Stomach (tissue), 9 donors: ENCODE measurements around the gene PEX3. TPM values are rescaled to one million over a fixed set of nuclear protein-coding genes. Genes with fewer than 3 reads are reported as not detected.

Source experiments
- DNase-seq, 2 donors: peaks; one replicate each; pipeline versions ENCODE4 v3.0.0 to v3.0.0-alpha.2; 2013 to 2019
- H3K27ac ChIP-seq, 5 donors: fragments of 200-600 bp in 4 of 5; sonication (generic) in 4 of 5; one replicate each; pipeline ENCODE4 v1.5.1; 2013 to 2019; ENCODE audit warnings: mild to moderate bottlenecking in 1 of 5, moderate library complexity in 1 of 5
- H3K27me3 ChIP-seq, 3 donors: fragments of 200-600 bp; sonication (generic); one replicate each; pipeline ENCODE4 v1.5.1; 2017 to 2019; ENCODE audit warnings: mixed run types in 1 of 3
- H3K36me3 ChIP-seq, 4 donors: fragments of 200-600 bp; sonication (generic); 1 replicate in 3 of 4; 2 replicates in 1 of 4; pipeline ENCODE4 v1.5.1; 2016 to 2019
- H3K4me1 ChIP-seq, 4 donors: fragments of 200-600 bp; sonication (generic); one replicate each; pipeline ENCODE4 v1.5.1; 2016 to 2019
- H3K4me3 ChIP-seq, 4 donors: fragments of 200-600 bp; sonication (generic) in 3 of 4; one replicate each; pipeline ENCODE4 v1.5.1; 2016 to 2019; ENCODE audit warnings: mild to moderate bottlenecking in 1 of 4
- H3K9me3 ChIP-seq, 4 donors: fragments of 200-600 bp; sonication (generic); one replicate each; pipeline ENCODE4 v1.5.1; 2016 to 2019
- CTCF ChIP-seq, 7 experiments: fragments of 450-650 bp in 4 of 7; fragments of 200-600 bp in 3 of 7; sonication (generic) in 3 of 7; IDR thresholded peaks; one replicate each; pipeline ENCODE4 v1.5.1; 2016 to 2019; ENCODE audit warnings: antibody characterized with exemption in 7 of 7, control low read depth in 2 of 7, mild to moderate bottlenecking in 1 of 7
- EP300 ChIP-seq: sonication (generic); formaldehyde crosslinking; IDR thresholded peaks from one replicate; pipeline ENCODE4 v1.6.1; 2017; ENCODE audit warnings: antibody characterized with exemption
- POLR2A ChIP-seq, 4 donors: fragments of 450-650 bp; IDR thresholded peaks; one replicate each; pipeline ENCODE4 v1.6.1; 2016; ENCODE audit warnings: antibody characterized with exemption in 4 of 4, control low read depth in 2 of 4, mild to moderate bottlenecking in 1 of 4, moderate library complexity in 1 of 4
- POLR2AphosphoS5 ChIP-seq, 3 donors: sonication (generic); formaldehyde crosslinking; IDR thresholded peaks; one replicate each; pipeline ENCODE4 v1.6.1; 2016; ENCODE audit warnings: antibody characterized with exemption in 3 of 3
- WGBS, 5 donors: extraction: QIAGEN DNeasy Blood & Tissue Kit in 3 of 5; methylation state at CpG; one replicate each; pipeline versions ENCODE4 v1.1.5 to v1.1.7; 2013 to 2018; 5-methylcytosine and 5-hydroxymethylcytosine counted together
- intact Hi-C: fragments of 100-400 bp; cut with DNase I; formaldehyde crosslinking; loops from one replicate; pipeline ENCODE4 v1.15.1; 2023; ENCODE audit warnings: low total_unique reads
- polyA plus RNA-seq, 3 donors: library from polyadenylated mRNA; stranded (reverse); fragments of 200-250 nt; gene quantifications; one replicate each; pipeline ENCODE4 v1.2.3, GENCODE V29; 2013
- total RNA-seq, 5 donors: library from RNA; depleted of rRNA; stranded (reverse); fragments of >200 nt; gene quantifications; one replicate each; pipeline versions ENCODE4 v1.1.0 to v1.2.3, GENCODE V29; 2014 to 2016
- donor health status: healthy with polysubstance abuse.
- donor health status: Bipolar disorder and iron deficiency.
- donor health status: healthy.

Gene PEX3
- total and polyA plus RNA-seq, 8 donors = 0.58 to 32.3 (median 9.1) TPM

DNA sequence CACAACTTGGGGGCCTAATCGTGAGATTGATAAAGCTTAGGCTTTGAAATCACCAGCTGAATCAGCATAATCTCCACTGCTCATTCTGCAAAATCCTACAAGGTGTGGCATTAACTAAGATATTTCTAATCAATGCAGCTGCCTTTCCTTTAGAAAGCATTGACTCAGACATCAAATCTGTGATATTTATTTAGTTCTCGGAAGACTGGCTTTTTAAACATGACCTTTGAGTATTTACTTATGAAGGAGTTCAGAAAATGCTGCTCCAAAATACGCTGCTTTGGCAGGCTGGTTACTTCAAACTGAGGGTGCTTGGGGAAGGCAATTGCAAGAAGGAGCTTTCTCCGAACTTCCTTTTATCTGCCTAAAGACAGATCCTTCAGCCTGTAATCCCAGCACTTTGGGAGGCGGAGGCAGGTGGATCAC is 84.6 kb downstream of the PEX3 start:
- no peaks in the 10 kb centered on the region for H3K9me3 ChIP-seq
- H3K4me3 ChIP-seq = no peak overlapping the region
- peak in 1 of 2 donors; percentile 60 for DNase-seq
- 21 to 51% (median 38%) methylated on average over 5 of the region's 5 CpGs for WGBS, 5 donors
- intact Hi-C loops = no loop called here
- no peak for TF ChIP-seq POLR2A (IDR thresholded peaks at IDR 0.05)
- peak in 2 of 3 donors; percentile 41 to 69 for TF ChIP-seq POLR2AphosphoS5 (IDR thresholded peaks at IDR 0.05)
- H3K36me3 ChIP-seq = no peaks in the 10 kb centered on the region
- H3K27ac ChIP-seq = peak overlapping the region; percentile 11 to 92 (median 74)
- H3K27me3 ChIP-seq = no peaks in the 10 kb centered on the region
- H3K4me1 ChIP-seq = peaks cover 18 to 43% (median 26%) of the 10 kb centered on the region in 4 donors

DNA sequence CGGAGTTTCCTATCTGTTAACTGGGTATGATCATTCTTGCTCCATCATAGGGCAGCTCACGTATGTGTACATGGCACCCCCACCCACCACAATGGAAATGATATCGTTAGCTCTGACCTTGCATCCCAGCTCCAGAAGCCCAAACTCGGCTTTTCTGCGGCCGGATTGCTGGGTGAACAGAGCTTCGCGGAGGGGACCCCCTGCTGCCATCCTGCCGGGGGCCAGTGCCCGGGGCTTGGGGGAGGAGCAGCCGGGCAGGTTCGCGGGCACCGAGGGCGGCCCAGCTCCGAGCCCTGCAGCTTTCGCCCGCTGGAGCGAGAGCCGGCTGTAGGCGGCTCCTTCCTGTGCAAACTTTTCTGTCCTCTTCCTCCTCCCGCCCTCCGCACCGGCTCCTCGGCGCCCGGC is 85.9 kb downstream of the PEX3 start:
- Histone ChIP-seq H3K9me3 (no peaks in the 10 kb centered on the region), H3K4me3 (peak overlapping the region; percentile 50 to 65 (median 62)), H3K36me3 (no peaks in the 10 kb centered on the region), H3K27ac (peak overlapping the region; percentile 74 to 92 (median 89)), H3K27me3 (no peaks in the 10 kb centered on the region), H3K4me1 (peaks cover 18 to 43% (median 26%) of the 10 kb centered on the region in 4 donors)
- DNase-seq = peak; percentile 66 to 80
- intact Hi-C loops = no loop called here
- 1 to 4% (median 1%) methylated on average over 21 to 27 of the region's 27 CpGs for WGBS, 5 donors
- TF ChIP-seq CTCF (IDR thresholded peaks at IDR 0.05) = no peak
- TF ChIP-seq POLR2A (IDR thresholded peaks at IDR 0.05) = no peak

GRCh38 chr6:143536866-143537691 is 86.5 kb downstream of the PEX3 start:
- H3K27ac ChIP-seq = peak overlapping the region; percentile 74 to 92 (median 89)
- no peaks in the 10 kb centered on the region for H3K36me3 ChIP-seq
- TF ChIP-seq POLR2AphosphoS5 (IDR thresholded peaks at IDR 0.05) = peak in 2 of 3 donors; percentile 21 to 49
- TF ChIP-seq CTCF (IDR thresholded peaks at IDR 0.05) = peak in 2 of 7 experiments; percentile 30 to 38
- no peak for TF ChIP-seq EP300
- no peak for TF ChIP-seq POLR2A (IDR thresholded peaks at IDR 0.05)
- 0 to 1% (median 1%) methylated on average over 36 to 103 of the region's 103 CpGs for WGBS, 5 donors
- peak; percentile 68 to 90 for DNase-seq
- peaks cover 18 to 47% (median 28%) of the 10 kb centered on the region in 4 donors for H3K4me1 ChIP-seq
- H3K4me3 ChIP-seq = peak overlapping the region; percentile 50 to 65 (median 62)
- H3K27me3 ChIP-seq = no peaks in the 10 kb centered on the region
- H3K9me3 ChIP-seq = no peaks in the 10 kb centered on the region
- intact Hi-C loops = no loop called here

- WGBS, 5 donors = 91 to 99% (median 95%) methylated on average over 7 of the region's 7 CpGs
- Histone ChIP-seq H3K4me1 (peaks cover 18 to 51% (median 31%) of the 10 kb centered on the region in 4 donors), H3K27ac (peak overlapping the region in 1 of 5 donors; percentile 92), H3K27me3 (no peaks in the 10 kb centered on the region), H3K9me3 (no peaks in the 10 kb centered on the region), H3K4me3 (peak overlapping the region in 2 of 4 donors; percentile 50 to 65), H3K36me3 (no peaks in the 10 kb centered on the region)
- TF ChIP-seq POLR2A (IDR thresholded peaks at IDR 0.05) = no peak
- no peak for TF ChIP-seq POLR2AphosphoS5 (IDR thresholded peaks at IDR 0.05)
- TF ChIP-seq CTCF (IDR thresholded peaks at IDR 0.05) = no peak
- TF ChIP-seq EP300 = no peak
- intact Hi-C loops = no loop called here
- no peak for DNase-seq
Measured at GRCh38 chr6:143538374-143538773, 87.8 kb downstream of the PEX3 start.
